GM12801 (cell line): ENCODE data around the gene INO80B.

ENCODE experiments used
- CTCF ChIP-seq: IDR thresholded peaks from one replicate; pipeline ENCODE4 v1.5.1; 2011; ENCODE audit warnings: control low read depth; ENCODE audit not compliant: insufficient read length; ENCODE audit errors: extremely low read depth

INO80B gene

GRCh38 chr2:74462054-74462785 is 7.3 kb downstream of the INO80B start:
- TF ChIP-seq CTCF = no peak

GRCh38 chr2:74462786-74463105 is 7.9 kb downstream of the INO80B start:
- no peak for TF ChIP-seq CTCF

- no peak for TF ChIP-seq CTCF
Observed at GRCh38 chr2:74464406-74464805, 9.5 kb downstream of the INO80B start.

DNA sequence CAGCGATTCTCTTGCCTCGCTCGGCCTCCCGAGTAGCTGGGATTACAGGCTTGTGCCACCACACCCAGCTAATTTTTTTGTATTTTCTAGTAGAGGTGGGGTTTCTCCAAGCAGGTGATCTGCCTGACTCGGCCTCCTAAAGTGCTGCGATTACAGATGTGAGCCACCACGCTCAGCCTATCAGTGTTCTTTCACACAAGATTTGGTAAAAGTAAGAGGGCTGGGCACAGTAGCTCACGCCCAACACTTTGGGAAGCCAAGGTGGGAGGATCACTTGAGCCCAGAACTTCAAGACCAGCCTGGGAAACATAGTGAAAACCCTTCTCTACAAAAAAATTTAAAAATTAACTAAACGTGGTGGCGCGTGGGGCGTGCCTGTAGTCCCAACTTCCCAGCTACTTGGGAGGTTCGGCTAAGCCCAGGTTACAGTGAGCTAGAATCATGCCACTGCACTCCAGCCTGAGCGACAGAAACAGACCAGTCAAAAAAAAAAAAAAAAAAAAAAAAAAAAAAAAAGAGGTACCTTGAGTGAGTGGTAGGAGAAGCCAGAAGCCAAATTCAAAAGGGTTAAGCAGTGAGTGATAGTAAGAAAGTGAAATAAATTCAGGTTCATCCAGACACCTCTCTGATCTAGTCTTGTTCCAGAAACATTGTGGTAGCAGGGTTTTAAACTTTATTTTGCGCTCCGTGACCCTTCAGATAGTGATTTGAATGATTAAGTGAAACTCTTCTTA is 16.6 kb downstream of the INO80B start:
- no peak for TF ChIP-seq CTCF

DNA sequence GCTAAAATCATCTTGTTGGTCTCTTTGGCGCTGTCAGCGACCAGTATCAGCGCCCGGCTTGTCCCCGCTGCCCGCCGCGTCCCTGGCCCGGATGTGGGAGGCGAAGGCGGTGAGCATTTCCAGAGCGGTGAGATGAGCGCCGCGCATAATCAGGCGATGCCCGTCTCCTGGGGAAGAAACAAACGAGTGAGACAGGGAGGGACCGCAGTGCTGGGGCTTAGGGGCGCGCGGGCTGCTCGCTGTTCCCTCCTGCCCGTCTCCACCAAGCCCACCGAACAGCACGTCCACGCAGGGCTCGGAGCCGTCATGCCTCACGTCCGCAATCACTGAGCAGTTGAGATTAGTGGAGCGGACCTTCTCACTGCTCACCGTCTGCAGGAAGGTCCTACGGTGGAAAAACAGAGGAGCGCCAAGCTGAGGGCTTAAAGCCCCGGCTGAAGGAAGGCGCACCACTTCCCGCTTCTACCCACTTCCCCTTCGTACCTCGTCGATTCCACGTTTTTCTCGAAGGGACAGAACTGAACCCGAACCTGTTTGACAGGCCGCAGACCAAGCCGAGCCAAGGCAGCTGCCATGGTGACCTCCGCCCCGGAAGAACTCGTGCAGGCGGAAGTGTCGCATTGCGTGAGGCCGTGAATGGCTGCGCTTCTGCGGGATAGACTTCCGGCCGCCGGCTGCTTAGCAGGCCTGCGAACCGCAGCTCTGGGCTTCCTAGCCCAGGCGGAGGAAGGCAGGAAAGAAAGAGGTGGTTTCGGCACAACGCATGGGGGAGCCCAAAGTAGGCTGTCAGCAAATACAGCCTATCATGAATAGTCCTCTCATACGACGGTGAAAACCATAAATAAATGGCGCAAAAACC is 17.4 kb downstream of the INO80B start, which contains the start of gene MRPL53:
MRPL53 (minus strand) TSS at position 595 of the 859 bp plus-strand sequence; CDS start at position 575, 20 bp downstream.
- no peak for TF ChIP-seq CTCF

DNA sequence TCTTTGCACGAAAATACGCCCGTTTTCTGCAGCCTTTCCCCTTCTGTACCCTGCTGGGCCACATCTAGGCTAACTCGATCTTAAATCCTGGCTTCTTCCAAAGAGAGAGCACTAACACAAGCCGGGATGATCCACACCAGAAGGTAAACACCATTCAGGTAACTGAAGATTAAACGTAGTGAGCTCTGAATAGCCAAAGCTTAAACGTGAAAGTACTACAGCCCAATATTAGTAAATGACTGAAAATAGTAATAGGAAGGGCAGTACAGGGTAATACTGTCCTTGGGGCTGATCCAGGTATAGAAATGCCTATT is 18.0 kb downstream of the INO80B start:
- TF ChIP-seq CTCF = no peak

DNA sequence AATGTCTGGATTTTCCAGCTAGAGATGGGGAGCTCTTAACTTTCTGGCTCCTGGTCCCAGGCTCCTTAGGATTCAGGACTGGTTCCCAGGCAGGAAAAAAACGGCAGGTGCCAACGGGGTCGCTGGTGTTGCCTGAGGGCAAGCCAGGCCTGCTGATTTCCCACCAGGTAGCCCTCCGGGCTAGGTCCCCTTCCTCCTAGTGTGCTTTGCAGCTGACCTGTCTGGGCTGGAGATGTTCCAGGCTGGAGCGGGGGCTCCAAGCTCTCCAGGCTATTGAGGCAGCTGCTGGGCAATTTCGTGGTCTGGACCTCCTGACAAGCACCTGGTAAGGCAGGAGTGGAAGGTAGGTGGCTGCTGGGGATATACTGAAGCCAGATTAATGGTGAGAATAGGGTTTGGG is 19.6 kb downstream of the INO80B start:
- TF ChIP-seq CTCF = no peak
